Gastrocnemius medialis (tissue), 4 donors: ENCODE measurements around the gene PNMA8A.

Experiments used
- CTCF ChIP-seq, 5 experiments: fragments of 450-650 bp in 3 of 5; fragments of 200-600 bp in 2 of 5; sonication (generic) in 2 of 5; IDR thresholded peaks in 4 of 5; conservative IDR thresholded peaks in 1 of 5; 1 replicate in 4 of 5; 2 replicates in 1 of 5; pipeline ENCODE4 v1.5.1; 2016 to 2019; ENCODE audit warnings: antibody characterized with exemption in 5 of 5, mild to moderate bottlenecking in 3 of 5, moderate library complexity in 3 of 5
- POLR2A ChIP-seq, 2 donors: fragments of 450-650 bp; IDR thresholded peaks; one replicate each; pipeline ENCODE4 v1.6.1; 2017; ENCODE audit warnings: antibody characterized with exemption in 2 of 2, mild to moderate bottlenecking in 2 of 2, moderate library complexity in 2 of 2

- no peak for TF ChIP-seq CTCF (IDR thresholded peaks at IDR 0.05 in 4 of 5, conservative IDR thresholded peaks at IDR 0.05 in 1 of 5)
- TF ChIP-seq POLR2A (IDR thresholded peaks at IDR 0.05) = no peak
These were observed 987 bp downstream of the PNMA8A start for GRCh38 chr19:46470376-46470775.
